GM10266 (cell line): ENCODE results near the gene HELZ.

Experiments used
- DNase-seq: peaks from one replicate; pipeline ENCODE4 v3.0.0; 2012; ENCODE audit errors: extremely low spot score
- TF ChIP-seq, protein P1 (sequence below): IDR thresholded peaks from 2 replicates; pipeline ENCODE4 v1.5.1; 2012; ENCODE audit warnings: mild to moderate bottlenecking, low read depth; ENCODE audit not compliant: control insufficient read depth, insufficient read depth; ENCODE audit errors: missing control alignments

Gene HELZ

DNA sequence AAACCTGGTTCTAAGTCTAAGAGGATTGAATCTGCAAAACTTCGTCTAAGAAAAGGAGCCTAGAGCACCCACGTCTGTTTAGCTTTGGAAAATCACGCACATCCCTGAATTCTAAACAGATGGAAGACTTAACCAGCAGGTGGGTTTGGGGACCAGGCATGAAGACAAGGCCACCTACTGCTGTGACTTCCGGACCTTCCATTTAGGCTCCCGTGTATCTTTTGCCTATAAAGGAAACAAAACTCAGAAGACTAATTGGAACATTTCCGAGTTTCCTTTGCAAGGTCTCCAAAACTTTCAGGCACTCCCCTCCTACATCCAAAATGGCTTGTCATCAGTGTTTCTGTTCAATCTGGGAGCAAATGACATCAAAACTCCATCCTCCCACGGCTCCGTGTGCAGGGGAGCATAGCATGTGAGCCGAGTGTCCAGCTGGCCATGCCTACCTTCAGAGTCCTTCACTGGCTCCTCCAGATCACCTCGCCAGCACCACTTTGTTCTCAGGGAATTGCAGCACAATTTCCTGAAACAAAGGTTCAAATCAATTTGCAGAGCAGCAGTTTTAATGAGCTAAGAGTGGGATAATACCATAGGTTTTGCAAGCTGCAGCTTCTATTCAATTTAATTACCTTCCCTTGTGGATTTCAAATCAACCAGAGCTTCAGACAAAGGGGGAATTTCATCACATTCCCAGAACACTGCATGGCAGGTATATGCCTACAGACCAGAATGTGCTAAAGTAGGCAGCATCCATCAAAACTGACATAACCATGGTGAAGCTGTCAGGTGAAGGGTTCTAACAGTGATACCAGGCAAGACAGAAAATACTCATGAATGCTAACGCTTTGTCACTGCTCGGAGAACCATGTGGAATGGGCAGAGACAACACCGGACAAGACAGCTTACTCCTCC is 177.2 kb downstream of the HELZ start:
- DNase-seq: no peak
- TF ChIP-seq, protein P1, sequence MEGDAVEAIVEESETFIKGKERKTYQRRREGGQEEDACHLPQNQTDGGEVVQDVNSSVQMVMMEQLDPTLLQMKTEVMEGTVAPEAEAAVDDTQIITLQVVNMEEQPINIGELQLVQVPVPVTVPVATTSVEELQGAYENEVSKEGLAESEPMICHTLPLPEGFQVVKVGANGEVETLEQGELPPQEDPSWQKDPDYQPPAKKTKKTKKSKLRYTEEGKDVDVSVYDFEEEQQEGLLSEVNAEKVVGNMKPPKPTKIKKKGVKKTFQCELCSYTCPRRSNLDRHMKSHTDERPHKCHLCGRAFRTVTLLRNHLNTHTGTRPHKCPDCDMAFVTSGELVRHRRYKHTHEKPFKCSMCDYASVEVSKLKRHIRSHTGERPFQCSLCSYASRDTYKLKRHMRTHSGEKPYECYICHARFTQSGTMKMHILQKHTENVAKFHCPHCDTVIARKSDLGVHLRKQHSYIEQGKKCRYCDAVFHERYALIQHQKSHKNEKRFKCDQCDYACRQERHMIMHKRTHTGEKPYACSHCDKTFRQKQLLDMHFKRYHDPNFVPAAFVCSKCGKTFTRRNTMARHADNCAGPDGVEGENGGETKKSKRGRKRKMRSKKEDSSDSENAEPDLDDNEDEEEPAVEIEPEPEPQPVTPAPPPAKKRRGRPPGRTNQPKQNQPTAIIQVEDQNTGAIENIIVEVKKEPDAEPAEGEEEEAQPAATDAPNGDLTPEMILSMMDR: no peak

DNA sequence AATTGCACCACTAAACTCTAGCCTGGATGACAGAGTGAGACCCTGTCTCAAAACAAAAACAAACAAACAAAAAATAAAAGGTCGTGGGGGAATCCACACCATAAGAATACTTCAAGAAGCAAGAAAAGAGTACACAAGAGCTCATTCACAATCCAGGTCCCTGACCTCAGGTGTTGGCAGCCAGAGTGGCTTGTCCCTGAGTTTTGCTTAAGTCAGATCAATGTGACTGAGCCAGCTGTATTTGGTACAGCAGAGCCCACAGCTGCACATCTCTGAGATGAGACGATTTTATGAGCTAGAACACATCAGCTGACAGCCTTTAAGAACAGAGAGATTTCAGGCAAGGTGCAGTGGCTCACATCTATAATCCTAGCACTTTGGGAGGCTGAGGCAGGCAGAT is 178.3 kb downstream of the HELZ start:
- DNase-seq: no peak
- TF ChIP-seq, protein P1: no peak

DNA sequence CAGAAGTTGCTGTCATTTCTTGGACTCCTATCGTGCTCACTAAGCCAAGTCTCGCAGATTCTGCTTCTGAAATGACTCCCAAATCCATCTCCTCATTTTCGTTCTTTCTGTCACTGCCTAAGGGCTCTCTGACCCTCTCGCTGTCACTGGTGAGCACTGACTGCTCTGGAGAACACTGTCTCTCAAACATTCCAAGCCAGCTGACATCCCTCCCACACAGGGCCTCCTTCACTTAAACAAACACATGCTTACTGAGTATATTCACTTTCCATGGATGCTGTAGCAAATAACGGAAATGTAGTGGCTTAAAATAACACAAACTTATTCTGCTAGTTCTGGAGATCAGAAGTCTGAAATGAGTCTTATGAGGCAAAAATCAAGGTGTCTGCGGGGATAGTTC is 181.9 kb downstream of the HELZ start:
- DNase-seq: no peak
- TF ChIP-seq, protein P1: no peak

DNA sequence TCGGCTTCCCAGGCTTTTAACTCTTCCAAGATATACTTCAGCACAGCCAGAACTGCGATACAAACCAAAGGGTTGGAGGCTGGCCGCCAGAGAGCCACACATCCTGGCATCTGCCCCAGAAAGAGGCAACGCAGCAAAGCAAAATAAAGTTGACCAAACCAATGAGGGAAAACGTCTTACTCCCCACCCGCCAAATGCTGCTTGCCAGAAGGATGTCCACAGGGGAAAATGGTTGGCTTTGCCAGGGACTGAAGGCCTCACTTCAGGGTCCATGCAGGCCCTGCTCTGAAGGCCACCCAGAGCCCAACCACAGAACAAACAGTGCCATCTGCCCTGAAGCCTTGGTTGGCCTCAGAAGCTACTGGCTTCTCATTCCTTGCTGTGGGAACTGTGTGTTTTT is 185.6 kb downstream of the HELZ start:
- DNase-seq: no peak

DNA sequence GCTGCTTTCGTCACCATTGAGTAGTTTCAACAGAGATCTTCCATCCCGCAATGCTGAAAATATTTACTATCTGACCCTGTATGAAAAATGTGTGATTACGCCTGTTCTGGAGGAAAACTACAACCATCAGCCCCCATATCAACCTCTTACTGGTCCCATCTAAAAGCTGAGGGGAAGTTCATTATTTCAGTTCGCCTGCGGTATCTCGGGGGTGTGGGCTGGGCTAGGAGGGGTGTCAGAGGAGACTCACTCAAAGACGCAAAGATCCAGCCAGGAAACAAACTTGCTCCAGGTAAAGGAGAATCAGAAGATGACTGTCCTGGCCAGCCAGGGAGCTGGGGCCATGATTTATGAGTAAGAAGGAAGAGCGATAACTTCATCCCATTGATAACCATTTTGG is 187.0 kb downstream of the HELZ start:
- no peak for DNase-seq
- TF ChIP-seq, protein P1: no peak

More for the DNA sequence above, 185.6 kb downstream of the HELZ start:
- TF ChIP-seq, protein P1: no peak

DNA sequence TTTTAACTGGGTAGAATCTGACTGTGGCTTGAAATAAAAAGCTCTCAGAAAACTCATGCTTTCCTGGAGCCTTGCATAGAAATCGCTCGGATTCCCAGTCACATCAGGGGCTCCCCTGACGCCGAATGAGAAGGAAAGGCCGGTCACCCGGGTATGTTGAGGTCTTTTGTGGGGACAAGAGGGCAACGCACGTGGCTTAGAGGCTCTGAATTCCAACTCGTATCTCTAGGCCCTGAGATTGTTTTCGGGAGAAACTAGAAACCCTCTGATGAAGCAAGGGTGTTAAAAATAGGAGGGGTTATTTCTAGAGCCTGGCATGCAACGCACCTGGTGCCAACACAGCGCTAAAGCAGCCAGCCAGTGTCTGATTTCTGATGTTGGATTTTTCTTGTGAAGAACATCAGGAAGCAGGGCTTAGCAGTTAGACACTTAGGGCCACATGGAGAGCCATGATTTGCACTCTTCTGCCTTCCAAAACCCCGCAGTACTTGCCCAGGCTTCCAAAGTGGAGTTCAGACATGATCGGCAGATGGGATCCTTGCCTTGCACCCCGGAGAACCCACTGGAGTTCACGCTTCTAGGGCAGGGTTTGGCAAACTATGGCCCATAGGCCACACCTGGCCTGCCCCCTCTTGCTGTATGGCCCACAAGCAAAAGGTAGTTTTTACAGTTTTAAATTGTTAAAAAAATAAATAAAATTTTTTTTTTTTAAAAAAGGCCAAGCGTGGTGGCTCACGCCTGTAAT is 188.1 kb downstream of the HELZ start:
- TF ChIP-seq, protein P1: no peak
- DNase-seq: no peak
